ENCODE data around the gene SCNN1G. TPM values are rescaled to one million over a fixed set of nuclear protein-coding genes. Genes with fewer than 3 reads are reported as not detected.
"Not testable (repeated sequence)": the region's sequence is repeated elsewhere in the genome, so short reads cannot be mapped to it uniquely, and the experiment has no call there.

The SCNN1G gene
- polyA plus RNA-seq, 3 donors = not detected

DNA sequence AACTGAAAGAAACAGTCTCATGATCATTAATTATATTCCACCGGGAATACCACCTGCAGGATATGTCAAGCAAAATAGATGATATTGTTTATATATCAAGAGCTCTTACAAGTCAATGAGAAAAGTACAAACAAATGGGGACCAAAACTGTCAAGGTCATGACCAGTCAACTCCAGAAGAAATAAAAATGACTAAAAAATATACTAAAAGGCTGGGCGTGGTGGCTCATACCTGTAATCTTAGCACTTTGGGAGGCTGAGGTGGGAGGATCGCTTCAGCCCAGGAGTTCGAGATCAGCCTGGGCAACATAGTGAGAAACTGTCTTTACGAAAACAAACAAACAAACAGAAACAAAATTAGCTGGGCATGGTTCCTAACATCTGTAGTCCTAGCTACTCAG lies 69.8 kb downstream of the SCNN1G start:
- Histone ChIP-seq H3K27ac (ENCODE audit: low read depth in 1 of 2, low read length in 2 of 2) (no peak overlapping the region), H3K79me2 (ENCODE audit: insufficient read depth, low read length) (no peaks in the 10 kb centered on the region), H3K27me3 (ENCODE audit: control insufficient read depth in 2 of 2, insufficient read depth in 2 of 2, low read length in 2 of 2) (no peaks in the 10 kb centered on the region), H3K36me3 (replicated peaks in 1 of 2; ENCODE audit: control insufficient read depth in 1 of 2, insufficient read depth in 2 of 2, low read length in 2 of 2) (no peaks in the 10 kb centered on the region), H3K4me2 (replicated peaks; ENCODE audit: extremely low read depth, low read length, poor library complexity, severe bottlenecking) (no peak overlapping the region), H4K20me1 (ENCODE audit: insufficient read depth, low read length) (no peaks in the 10 kb centered on the region), H3K4me1 (ENCODE audit: control insufficient read depth in 1 of 2, insufficient read depth in 2 of 2, low read length in 2 of 2) (no peaks in the 10 kb centered on the region), H3K9ac (ENCODE audit: insufficient read depth, low read length, poor library complexity, severe bottlenecking) (no peak overlapping the region), H3K4me3 (replicated peaks in 1 of 3; ENCODE audit: low read depth in 2 of 3, low read length in 3 of 3) (no peak overlapping the region), H3K9me3 (replicated peaks in 1 of 2; ENCODE audit: control insufficient read depth in 1 of 2, insufficient read depth in 1 of 2, low read length in 2 of 2) (no peaks in the 10 kb centered on the region), H2AFZ (ENCODE audit: insufficient read depth, low read depth, low read length, poor library complexity, severe bottlenecking) (no peak overlapping the region)
- peaks cover 0 to 11% (median 5%) of the 10 kb centered on the region in 7 donors for H3K9me3 Mint-ChIP-seq
- no peak overlapping the region for H3K4me3 Mint-ChIP-seq
- no peak overlapping the region for H3K27ac Mint-ChIP-seq
- DNase-seq = no peak
- no peaks in the 10 kb centered on the region for H3K36me3 Mint-ChIP-seq
- TF ChIP-seq, protein P1, sequence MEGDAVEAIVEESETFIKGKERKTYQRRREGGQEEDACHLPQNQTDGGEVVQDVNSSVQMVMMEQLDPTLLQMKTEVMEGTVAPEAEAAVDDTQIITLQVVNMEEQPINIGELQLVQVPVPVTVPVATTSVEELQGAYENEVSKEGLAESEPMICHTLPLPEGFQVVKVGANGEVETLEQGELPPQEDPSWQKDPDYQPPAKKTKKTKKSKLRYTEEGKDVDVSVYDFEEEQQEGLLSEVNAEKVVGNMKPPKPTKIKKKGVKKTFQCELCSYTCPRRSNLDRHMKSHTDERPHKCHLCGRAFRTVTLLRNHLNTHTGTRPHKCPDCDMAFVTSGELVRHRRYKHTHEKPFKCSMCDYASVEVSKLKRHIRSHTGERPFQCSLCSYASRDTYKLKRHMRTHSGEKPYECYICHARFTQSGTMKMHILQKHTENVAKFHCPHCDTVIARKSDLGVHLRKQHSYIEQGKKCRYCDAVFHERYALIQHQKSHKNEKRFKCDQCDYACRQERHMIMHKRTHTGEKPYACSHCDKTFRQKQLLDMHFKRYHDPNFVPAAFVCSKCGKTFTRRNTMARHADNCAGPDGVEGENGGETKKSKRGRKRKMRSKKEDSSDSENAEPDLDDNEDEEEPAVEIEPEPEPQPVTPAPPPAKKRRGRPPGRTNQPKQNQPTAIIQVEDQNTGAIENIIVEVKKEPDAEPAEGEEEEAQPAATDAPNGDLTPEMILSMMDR (IDR thresholded peaks at IDR 0.05) = no peak
- WGBS (ENCODE audit: insufficient coverage) = 89% methylated on average over 3 of the region's 5 CpGs
- no peaks in the 10 kb centered on the region for H3K4me1 Mint-ChIP-seq
- intact Hi-C loops (cut with micrococcal nuclease) = no loop called here
- H3K27me3 Mint-ChIP-seq (ENCODE audit: low read depth in 3 of 3) = peaks cover 4 to 7% (median 5%) of the 10 kb centered on the region in 3 donors

DNA sequence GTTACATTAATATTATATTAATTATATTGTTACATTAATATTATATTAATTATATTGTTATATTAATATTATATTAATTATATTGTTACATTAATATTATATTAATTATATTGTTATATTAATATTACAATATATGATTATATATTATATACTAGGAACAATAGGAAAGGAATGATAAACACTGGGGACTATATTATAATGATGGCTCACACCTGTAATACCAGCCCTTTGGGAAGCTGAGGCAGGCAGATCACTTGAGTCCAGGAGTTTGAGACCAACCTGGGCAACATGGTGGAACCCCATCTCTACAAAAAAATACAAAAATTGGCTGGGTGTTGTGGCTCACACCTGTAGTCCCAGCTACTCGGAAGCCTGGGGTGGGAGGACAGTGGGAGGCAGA lies 71.1 kb downstream of the SCNN1G start:
- H3K27ac Mint-ChIP-seq; H3K27me3 ChIP-seq (ENCODE audit: control insufficient read depth in 2 of 2, insufficient read depth in 2 of 2, low read length in 2 of 2); H3K4me2 ChIP-seq (replicated peaks; ENCODE audit: extremely low read depth, low read length, poor library complexity, severe bottlenecking); H4K20me1 ChIP-seq (ENCODE audit: insufficient read depth, low read length); H3K36me3 ChIP-seq (replicated peaks in 1 of 2; ENCODE audit: control insufficient read depth in 1 of 2, insufficient read depth in 2 of 2, low read length in 2 of 2); H3K79me2 ChIP-seq (ENCODE audit: insufficient read depth, low read length); intact Hi-C loops (cut with micrococcal nuclease); H3K4me1 ChIP-seq (ENCODE audit: control insufficient read depth in 1 of 2, insufficient read depth in 2 of 2, low read length in 2 of 2); H3K4me3 ChIP-seq (replicated peaks in 1 of 3; ENCODE audit: low read depth in 2 of 3, low read length in 3 of 3); DNase-seq; H3K36me3 Mint-ChIP-seq; H3K9ac ChIP-seq (ENCODE audit: insufficient read depth, low read length, poor library complexity, severe bottlenecking); H3K9me3 ChIP-seq (replicated peaks in 1 of 2; ENCODE audit: control insufficient read depth in 1 of 2, insufficient read depth in 1 of 2, low read length in 2 of 2); H3K4me3 Mint-ChIP-seq; H3K27ac ChIP-seq (ENCODE audit: low read depth in 1 of 2, low read length in 2 of 2); H2AFZ ChIP-seq (ENCODE audit: insufficient read depth, low read depth, low read length, poor library complexity, severe bottlenecking); H3K4me1 Mint-ChIP-seq: not testable (repeated sequence)
- WGBS (ENCODE audit: insufficient coverage) = no CpG with 5 or more reads among the region's 1 CpG
- H3K27me3 Mint-ChIP-seq (ENCODE audit: low read depth in 3 of 3) = peaks cover 4 to 11% (median 10%) of the 10 kb centered on the region in 3 donors
- peaks cover 0 to 12% (median 5%) of the 10 kb centered on the region in 7 donors for H3K9me3 Mint-ChIP-seq

Measured in CD14-positive monocyte (primary cell).